Measurements from ENCODE around the gene MAGT1.
"Not testable (repeated sequence)": the region's sequence is repeated elsewhere in the genome, so short reads cannot be mapped to it uniquely, and the experiment has no call there.

Gene MAGT1

DNA sequence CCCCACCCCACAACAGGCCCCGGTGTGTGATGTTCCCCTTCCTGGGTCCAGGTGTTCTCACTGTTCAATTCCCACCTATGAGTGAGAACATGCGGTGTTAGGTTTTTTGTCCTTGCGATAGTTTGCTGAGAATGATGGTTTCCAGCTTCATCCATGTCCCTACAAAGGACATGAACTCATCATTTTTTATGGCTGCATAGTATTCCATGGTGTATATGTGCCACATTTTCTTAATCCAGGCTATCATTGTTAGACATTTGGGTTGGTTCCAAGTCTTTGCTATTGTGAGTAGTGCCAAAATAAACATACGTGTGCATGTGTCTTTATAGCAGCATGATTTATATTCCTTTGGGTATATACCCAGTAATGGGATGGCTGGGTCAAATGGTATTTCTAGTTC, 13.8 kb downstream of the MAGT1 start:
- in situ Hi-C loops (cut with MboI; ENCODE audit: low sequenced_read_pairs) = not testable (repeated sequence)

DNA sequence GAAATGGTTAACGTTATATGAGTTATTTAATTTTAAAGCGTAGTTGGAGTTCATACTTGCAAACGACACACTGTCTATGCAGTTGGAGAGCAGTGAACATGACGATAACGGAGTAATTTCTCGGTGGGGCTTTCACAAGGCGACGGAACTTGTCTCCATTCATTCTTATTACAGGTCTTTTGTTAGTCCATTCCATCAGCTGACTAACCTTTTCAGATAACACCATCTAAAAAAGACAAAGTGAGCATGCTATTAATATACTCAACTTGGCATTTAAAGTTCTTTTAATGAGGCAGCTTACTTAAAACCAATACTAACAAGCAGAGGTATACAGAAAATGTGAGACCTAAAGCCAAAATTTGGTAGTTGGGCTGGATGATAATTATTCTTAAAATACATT, 19.9 kb downstream of the MAGT1 start:
- in situ Hi-C loops (cut with MboI; ENCODE audit: low sequenced_read_pairs) = no loop called here

DNA sequence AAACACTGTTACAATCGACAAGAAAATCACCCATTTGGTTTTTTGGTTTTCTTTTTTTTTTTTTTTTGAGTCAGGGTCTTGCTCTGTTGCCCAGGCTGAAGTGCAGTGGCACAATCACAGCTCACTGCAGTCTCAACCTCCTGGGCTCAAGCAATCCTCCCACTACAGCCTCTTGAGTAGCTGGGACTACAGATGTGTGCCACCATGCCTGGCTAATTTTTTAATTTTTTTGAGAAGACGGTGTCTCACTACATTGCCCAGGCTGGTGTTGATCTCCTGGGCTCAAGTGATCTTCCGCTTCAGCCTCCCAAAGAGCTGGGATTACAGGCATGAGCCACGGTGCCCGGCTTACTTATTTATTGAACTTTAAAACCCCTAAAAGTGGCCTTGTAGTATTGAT, 63.7 kb downstream of the MAGT1 start:
- in situ Hi-C loops (cut with MboI; ENCODE audit: low sequenced_read_pairs) = not testable (repeated sequence)

DNA sequence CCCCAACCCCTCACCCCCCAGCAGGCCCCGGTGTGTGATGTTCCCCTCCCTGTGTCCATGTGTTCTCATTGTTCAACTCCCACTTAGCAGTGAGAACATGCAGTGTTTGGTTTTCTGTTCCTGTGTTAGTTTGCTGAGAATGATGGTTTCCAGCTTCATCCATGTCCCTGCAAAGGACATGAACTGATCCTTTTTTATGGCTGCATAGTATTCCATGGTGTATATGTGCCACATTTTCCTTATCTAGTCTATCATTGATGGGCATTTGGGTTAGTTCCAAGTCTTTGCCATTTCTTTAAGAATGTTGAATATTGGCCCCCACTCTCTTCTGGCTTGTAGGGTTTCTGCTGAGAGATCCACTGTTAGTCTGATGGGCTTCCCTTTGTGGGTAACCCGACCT, 73.2 kb downstream of the MAGT1 start:
- in situ Hi-C loops (cut with MboI; ENCODE audit: low sequenced_read_pairs) = not testable (repeated sequence)

DNA sequence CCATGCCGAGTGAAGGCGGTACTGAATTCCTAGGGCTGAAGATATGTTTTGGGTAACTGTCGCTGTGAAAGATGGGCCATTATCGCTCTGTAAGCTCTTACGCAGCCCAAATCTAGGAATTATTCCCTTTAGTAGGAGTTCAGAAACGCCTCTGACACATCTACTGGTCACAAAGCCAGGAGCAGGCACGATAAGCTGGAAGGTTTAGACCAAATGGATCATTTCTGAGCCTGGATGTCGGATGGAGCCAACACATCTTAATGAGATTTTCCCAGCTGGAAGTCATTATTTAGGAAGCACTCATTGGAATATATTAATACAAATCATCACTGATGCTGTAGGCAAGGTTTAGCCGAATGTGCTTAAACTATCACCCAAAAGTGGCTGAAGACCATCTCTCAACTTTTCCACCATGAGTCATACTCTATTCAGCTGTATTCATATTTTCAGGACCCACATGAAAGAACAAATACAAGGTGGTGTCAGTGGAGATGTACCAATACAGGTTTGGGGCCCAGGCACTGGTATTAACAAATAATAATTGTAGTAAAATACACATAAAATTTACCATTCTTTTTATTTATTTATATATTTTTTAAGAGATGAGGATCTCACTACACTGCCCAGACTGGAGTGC, 75.0 kb downstream of the MAGT1 start:
- in situ Hi-C loops (cut with MboI; ENCODE audit: low sequenced_read_pairs) = no loop called here

DNA sequence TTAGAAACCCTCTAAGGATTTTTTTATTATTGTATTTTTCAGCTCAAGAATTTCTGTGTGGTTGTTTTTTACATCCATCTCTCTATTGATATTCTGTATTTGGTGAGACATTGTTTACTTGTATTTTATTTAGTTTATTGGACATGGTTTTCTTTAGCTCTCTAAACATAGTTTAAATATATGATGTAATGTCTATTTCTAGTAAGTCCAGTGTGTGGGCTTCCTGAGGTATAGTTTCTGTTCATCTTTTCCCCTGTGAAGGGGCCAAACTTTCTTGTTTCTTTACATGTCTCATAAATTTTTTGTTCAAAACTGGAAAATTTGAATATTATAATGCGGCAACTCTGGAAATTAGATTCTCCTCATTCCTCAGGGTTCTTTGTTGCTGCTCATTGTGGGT, 81.0 kb downstream of the MAGT1 start:
- in situ Hi-C loops (cut with MboI; ENCODE audit: low sequenced_read_pairs) = no loop called here

DNA sequence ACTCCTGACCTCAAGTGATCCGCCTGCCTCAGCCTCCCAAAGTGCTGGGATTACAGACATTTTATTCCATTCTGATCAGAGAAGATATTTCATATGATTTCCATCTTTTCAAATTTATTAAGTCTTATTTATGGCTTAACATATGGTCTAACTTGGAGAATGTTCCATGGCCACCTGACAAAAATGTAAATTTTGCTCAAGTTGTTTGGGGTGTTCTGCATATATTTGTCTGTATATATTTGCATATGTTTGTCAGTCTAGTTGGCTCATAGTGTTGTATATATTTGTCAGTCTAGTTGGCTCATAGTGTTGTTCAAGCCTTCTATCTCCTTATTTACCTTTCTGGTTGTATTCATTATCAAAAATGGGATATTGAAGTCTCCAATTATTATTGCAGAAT, 93.0 kb downstream of the MAGT1 start:
- in situ Hi-C loops (cut with MboI; ENCODE audit: low sequenced_read_pairs) = no loop called here

DNA sequence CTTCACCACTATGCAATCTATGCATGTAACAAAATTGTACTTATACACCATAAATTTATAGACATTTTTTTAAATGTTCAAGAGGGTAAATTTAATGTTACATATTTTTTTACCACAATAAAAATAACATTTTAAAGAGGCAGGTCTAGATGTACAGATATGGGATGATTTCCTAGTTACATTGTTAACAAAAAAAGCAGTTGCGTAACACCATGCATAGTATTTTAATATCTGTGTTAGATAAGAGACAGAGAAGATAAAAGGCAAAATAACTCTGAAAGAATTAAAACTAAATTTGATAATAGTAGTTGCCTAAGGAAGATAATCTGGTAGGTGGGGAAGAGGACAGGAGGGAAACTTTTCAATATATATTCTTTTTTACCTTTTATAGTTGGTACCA, 100.1 kb downstream of the MAGT1 start:
- in situ Hi-C loops (cut with MboI; ENCODE audit: low sequenced_read_pairs) = no loop called here

DNA sequence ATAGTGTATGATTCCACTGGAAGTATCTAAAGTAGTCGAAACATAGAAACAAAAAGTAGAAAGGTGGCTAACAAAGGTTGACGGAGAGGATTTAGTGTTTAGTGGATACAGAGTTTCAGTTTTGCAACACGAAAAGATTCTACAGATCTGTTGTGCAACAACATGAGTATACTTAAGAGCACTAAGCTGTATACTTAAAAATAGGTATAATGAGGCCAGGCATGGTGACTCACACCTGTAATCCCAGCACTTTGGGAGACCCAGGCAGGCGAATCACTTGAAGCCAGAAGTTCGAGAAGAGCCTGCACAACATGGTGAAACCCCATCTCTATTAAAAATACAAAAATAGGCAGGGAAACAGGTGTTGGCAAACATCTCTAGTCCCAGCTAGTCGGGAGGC, 101.3 kb downstream of the MAGT1 start:
- in situ Hi-C loops (cut with MboI; ENCODE audit: low sequenced_read_pairs) = no loop called here

DNA sequence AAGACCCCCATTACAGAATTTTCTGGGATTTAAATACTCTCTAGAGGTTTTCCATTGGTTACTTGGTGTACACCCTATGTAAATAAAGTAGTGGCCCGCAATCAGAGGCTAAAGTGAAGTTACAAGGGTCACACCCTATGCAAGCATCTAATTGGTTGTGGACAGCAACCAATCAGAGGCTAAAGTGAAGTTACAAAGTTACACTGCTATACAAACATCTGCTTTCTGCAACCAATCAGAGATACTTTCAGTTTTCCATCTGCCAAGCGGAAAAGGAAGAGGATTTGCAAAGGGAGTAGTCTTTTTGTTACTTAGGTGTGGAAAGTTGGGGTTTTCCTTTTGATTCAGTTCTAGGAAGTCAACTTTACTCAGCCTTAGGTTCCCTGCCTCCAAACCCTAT, 107.2 kb downstream of the MAGT1 start:
- in situ Hi-C loops (cut with MboI; ENCODE audit: low sequenced_read_pairs) = no loop called here

DNA sequence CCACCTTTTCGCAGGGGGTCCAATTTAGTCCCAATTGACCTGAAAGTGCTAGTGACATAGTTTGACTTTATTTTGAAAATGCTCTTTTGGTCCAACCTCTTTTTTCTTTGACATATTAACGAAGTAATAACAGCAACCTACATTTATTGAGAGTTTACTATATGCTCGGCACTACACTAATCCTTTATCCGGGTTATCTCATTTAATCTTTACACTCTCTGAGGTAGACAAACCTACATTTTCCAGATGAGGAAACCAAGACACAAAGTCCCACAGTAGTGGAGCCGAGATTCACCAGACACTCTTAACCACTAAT, 108.9 kb downstream of the MAGT1 start:
- in situ Hi-C loops (cut with MboI; ENCODE audit: low sequenced_read_pairs) = no loop called here

DNA sequence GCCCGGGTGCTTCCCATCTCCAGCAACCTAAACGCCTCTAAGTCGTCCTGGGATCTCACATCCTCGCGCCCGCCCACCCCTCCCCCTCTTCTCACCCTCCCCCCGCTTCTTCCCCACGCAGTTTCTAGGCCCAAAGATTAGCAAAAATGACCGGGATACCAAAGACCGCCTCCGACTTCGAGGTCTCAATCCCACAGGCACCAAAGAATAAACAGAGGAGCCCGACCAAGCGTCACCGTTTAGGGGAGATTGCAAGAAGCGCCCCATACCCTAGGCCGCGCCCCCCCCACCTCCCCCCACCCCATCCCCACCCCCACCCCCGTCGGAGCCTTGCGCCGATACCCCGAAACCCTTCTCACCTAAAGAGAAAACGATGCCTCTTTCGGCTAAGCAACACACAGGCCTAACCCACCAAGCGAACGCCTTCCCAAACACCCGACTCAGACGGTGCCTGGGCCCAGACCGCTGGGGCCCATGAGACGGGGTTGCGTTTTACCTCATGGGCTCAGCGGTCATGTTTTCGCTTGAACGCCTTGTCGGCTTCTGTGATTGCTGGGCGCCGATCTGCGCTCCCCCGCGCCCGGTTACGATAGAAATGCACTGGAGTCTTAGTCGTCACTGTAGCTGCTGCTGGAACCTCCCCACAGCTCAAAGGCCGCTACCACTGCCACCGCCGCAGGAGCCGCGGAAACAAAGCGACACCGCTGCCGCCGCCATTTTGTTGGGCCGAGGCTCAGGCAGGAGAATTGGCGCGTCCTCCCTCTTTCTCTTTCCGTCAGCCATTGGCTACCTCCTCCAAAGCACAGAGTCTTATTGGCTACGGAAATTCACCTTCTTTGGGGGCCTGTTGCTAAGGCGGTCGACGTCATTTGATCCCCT, 109.5 kb downstream of the MAGT1 start, which contains the start of gene ATRX:
Gene ATRX, minus strand, starts transcription at position 731 of the 879 bp plus-strand sequence. Its CDS starts 215 bp downstream, at position 516.
- in situ Hi-C loops (cut with MboI; ENCODE audit: low sequenced_read_pairs) = no loop called here

DNA sequence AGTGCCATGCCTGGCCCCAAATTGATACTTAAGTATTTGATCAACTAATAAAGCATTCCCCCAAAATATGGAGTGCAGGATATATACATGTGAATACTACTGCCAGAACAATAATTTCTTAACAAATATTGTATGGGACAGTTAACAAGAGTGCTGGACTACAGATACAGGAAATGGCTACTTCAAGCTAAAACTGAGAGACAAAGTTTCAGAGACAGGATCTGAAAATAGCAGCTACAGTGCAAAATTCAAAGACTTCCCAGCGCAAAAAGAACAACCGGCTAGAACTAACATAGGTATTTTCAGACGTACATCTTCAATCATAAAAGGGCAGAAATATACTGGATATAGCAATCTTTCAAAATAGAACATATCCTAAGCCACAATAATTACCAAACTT, 115.5 kb downstream of the MAGT1 start:
- in situ Hi-C loops (cut with MboI; ENCODE audit: low sequenced_read_pairs) = no loop called here

DNA sequence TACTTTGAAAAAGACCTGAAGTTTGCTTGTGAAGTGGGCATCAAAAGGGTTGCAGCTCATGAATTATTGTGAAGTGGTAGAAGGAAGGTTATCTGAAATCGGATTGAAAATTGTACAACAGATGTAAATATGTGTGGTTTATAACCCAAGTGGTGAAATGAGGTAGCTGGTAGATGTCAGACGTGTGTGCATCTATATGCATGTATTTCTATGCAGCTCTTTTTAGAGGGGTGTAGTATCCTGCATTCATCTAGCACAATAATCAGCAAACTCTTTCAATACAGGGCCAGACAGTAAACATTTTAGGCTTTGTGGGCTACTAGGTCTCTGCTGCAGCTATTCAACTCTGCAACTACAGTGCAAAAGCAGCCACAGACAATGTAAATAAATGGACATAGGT, 118.6 kb downstream of the MAGT1 start:
- in situ Hi-C loops (cut with MboI; ENCODE audit: low sequenced_read_pairs) = no loop called here

Data from HL-60/S4 treated with phorbol 12-myristate 13-acetate at 8.2 ng/mL for 4 days and 3 days (cell line).